Measurements from ENCODE around the gene SP140L.
"Not testable (repeated sequence)": the region's sequence is repeated elsewhere in the genome, so short reads cannot be mapped to it uniquely, and the experiment has no call there.

The SP140L gene

GRCh38 chr2:230425377-230425776, 98.4 kb downstream of the SP140L start:
- DNase-seq, result no peak

- DNase-seq, result no peak
Measured at GRCh38 chr2:230429513-230429912, 102.5 kb downstream of the SP140L start.

- no peak for DNase-seq
Measured at GRCh38 chr2:230430957-230431910, 104.2 kb downstream of the SP140L start.

GRCh38 chr2:230434677-230435324, 107.8 kb downstream of the SP140L start:
- DNase-seq, result no peak

GRCh38 chr2:230435431-230435830, 108.4 kb downstream of the SP140L start:
- DNase-seq, result no peak

GRCh38 chr2:230439121-230439520, 112.1 kb downstream of the SP140L start:
- not testable (repeated sequence) for DNase-seq

- DNase-seq, result no peak
Measured at GRCh38 chr2:230439590-230439989, 112.6 kb downstream of the SP140L start.

GRCh38 chr2:230441227-230441897, 114.4 kb downstream of the SP140L start:
- peak; percentile 36 to 38 for DNase-seq

- no peak for DNase-seq
Measured at GRCh38 chr2:230443541-230443940, 116.5 kb downstream of the SP140L start.

- DNase-seq, result no peak
Measured at GRCh38 chr2:230444832-230445231, 117.8 kb downstream of the SP140L start.

GRCh38 chr2:230447036-230447435, 120.0 kb downstream of the SP140L start:
- DNase-seq, result no peak

GRCh38 chr2:230447455-230448451, 120.8 kb downstream of the SP140L start:
- peak; percentile 22 to 38 for DNase-seq

- DNase-seq, result no peak
Measured at GRCh38 chr2:230449901-230450467, 123.0 kb downstream of the SP140L start.

- no peak for DNase-seq
Measured at GRCh38 chr2:230453006-230453405, 126.0 kb downstream of the SP140L start.
